ENCODE measurements around the gene NOP56.
A peak's percentile ranks its signal among the peaks of the same experiment; 100 is the strongest.
"Not testable (repeated sequence)": the region's sequence is repeated elsewhere in the genome, so short reads cannot be mapped to it uniquely, and the experiment has no call there.

Gene NOP56

DNA sequence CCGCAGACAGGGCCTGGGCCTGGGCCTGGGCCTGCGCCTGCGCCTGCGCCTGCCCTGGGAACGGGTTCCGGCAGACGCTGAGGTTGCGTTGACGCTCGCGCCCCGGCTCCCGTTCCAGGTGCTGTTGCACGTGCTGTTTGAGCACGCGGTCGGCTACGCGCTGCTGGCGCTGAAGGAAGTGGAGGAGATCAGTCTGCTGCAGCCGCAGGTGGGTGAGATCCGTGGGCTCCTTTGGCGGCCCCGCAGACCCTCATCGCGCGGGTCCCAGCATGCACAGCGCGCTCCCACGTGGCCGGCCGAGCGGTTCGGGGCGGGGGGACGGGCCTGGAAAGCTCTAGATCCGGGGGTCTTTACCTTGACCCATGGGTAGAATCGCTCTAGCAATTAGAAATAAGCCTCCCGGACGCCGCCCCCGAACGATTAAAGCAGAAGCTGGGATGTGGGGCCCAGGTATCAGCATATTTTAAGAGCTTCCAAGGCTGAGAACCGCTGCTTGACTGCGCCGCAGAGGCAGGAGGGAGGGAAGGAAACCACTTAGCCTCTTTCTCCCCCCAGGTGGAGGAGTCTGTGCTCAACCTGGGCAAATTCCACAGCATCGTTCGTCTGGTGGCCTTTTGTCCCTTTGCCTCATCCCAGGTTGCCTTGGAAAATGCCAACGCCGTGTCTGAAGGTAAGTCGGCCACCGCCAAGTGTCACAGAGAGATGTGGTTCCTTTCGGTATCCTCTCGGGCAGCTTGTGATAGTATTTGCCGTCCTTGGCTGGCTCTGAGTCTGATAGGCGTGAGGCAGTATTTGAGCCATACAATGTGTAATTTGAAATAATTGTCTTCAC lies 508 bp downstream of the NOP56 start:
- peak; percentile 78 for DNase-seq

DNA sequence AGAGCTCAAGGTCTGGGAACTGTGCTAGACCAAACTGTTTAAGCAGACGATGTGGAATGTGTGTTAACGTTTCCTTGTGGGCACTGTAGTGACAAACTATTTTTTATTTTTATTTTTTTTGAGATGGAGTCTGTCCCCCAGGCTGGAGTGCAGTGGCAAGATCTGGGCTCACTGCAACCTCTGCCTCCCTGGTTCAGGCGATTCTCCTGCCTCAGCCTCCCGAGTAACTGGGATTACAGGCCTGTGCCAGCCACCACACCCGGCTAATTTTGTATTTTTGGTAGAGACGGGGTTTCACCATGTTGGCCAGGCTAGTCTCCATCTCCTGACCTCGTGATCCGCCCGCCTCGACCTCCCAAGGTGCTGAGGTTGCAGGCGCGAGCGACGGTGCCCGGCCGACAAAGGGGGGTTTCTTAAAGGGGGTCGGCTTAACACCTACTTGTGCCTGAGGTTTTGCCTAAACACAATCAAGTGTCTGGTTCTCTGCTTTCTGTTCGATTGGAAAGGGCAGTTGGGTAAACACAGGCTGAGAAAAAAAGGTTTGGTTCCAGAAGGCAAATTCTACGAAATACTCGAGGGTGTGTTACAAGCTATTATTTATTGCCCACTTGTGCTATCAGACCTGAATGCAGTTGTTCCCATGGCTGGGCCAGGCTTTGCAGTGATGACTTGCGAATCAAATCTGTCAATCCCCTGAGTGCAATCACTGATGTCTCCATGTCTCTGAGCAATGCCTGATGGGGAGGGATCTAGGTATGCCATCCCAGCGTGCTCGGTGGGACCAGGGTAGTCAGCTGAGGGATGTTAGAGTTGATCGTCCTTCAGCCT lies 1.3 kb downstream of the NOP56 start:
- DNase-seq, result no peak

- DNase-seq, result no peak
Measured at GRCh38 chr20:2654384-2654822, 2.0 kb downstream of the NOP56 start.

DNA sequence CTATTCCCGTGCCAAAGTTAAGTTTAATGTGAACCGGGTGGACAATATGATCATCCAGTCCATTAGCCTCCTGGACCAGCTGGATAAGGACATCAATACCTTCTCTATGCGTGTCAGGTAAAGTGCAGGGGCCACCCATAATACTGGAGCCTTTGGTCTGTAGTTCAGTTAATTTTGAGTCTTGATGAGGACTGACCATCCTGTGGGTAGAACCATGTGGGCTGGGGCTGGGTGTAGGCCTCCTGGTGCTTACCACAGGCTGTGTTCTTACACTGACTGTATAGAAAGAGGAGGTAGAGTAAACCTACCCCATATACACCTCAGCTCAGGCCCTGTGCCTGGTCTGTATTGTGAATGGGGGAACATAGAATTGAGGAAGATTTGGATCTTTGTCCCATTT lies 2.4 kb downstream of the NOP56 start:
- DNase-seq, result no peak

- DNase-seq, result no peak
Measured at GRCh38 chr20:2655331-2656116, 3.1 kb downstream of the NOP56 start.

- DNase-seq, result no peak
Measured at GRCh38 chr20:2656471-2657117, 4.2 kb downstream of the NOP56 start.

GRCh38 chr20:2657241-2657640 lies 4.8 kb downstream of the NOP56 start:
- no peak for DNase-seq

DNA sequence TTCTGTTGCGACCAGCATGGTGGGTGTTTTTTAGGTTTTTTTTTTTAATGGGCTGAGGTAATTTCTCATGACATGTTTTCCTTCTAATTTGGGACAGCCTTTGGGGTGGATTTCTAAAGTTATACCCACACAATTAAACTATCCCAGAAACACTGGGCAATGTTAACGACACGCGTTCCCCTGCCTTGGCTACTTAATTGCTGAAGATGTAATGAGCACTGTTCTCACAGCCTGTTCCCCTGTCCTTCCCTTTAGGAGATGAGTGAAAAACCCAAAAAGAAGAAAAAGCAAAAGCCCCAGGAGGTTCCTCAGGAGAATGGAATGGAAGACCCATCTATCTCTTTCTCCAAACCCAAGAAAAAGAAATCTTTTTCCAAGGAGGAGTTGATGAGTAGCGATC lies 5.2 kb downstream of the NOP56 start:
- no peak for DNase-seq

GRCh38 chr20:2658414-2659354 lies 6.3 kb downstream of the NOP56 start:
- no peak for DNase-seq

DNA sequence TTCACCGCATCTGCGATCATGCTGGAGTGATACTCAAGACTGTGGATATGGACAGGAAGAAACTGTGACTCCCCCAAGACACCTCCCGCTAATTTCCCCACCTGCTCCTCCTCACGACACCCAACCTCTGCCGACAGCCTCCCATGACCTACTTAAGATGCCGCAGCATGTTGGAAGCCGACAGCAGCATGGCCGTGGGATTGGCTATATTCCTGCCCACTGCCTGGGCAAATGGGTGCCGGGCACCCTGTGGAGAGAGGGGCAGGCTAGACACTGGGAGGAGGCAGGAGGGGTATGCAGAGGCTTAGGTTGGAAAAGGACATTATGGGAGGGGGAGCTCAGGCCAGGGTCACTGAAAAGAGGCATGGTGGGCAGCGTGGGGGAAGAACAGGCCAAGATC lies 7.1 kb downstream of the NOP56 start:
- DNase-seq, result no peak

- DNase-seq, result no peak
Measured at GRCh38 chr20:2663364-2663886, 11.0 kb downstream of the NOP56 start.

GRCh38 chr20:2663887-2664719 lies 11.7 kb downstream of the NOP56 start, which contains the start of gene IDH3B:
TSS of gene IDH3B (minus strand) at chr20:2664216. CDS start at chr20:2664188, 28 bp downstream.
- peak; percentile 95 for DNase-seq

DNA sequence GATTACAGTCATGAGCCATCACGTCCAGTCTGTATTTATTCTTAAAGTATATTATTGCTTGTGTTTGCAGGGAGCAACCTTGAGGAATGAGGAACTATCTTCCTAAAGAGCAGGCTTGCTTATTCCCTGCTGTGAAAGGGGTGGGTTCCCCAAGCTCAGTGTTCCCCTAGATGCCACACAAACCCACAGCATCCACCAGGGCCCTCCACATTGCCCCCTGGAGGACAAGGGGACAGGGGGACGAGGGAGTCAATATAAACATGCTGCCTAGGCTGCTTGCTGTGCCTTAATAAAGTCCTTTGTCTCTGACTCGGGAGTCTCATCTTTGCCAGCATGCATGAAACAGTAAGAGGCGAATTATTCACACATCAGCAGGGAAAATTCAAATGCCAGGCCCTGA lies 19.5 kb downstream of the NOP56 start:
- peak; percentile 32 for DNase-seq

GRCh38 chr20:2672446-2672845 lies 20.0 kb downstream of the NOP56 start:
- no peak for DNase-seq

DNA sequence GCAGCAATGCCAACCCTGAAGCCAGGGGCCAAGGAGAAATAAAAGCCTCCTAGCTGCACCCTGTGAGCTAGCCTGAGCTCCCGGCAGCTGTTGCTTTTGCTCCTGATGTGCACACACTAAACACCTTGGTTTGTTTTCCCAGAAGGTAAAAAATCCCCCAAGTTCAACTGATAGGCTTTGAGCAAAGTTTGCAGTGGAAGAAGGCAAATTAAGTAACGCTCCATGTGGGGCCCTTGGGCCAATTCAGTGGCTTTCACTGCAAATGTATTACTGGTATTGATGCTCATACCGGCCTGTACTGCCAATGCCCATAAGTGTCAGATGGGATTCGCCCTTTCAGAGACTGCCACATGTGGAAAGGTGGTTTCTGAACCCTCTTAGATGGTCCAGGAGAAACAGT lies 21.0 kb downstream of the NOP56 start:
- no peak for DNase-seq

GRCh38 chr20:2680046-2680445 lies 27.6 kb downstream of the NOP56 start:
- no peak for DNase-seq

DNA sequence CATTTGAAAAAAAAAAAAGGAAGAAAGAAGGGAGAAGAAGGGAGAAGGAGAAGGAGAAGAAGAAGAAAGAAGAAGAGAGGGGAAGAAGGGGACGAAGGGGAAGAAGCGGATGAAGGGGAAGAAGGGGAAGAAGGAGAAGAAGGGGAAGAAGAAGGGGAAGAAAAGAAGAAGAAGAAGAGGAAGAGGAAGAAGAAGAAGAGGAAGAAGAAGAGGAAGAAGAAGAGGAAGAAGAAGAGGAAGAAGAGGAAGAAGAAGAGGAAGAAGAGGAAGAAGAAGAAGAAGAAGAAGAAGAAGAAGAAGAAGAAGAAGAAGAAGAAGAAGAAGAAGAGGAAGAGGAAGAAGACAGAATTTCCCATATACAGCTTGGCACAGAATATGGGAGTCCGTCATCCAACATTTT lies 29.6 kb downstream of the NOP56 start:
- DNase-seq, result not testable (repeated sequence)

GRCh38 chr20:2684817-2685216 lies 32.4 kb downstream of the NOP56 start:
- DNase-seq, result not testable (repeated sequence)

DNA sequence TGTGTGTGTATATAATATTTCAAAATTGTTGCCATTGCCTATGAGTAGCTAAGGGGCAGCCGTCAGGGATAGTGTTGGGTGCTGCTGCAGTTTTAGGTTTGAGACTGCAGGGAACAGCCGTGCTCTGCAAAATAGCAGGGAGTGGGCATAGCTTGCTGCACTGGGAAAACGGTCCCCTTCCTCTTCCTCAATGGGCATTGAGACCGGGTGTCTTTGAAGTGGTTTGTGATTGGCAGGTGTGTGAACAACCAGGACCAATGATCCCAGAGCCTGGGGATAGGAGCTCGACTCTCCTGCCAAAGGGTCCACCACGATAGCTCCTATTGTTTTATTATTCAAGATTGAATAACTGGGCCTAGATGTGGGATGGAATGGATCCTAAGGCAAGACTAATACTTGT lies 35.1 kb downstream of the NOP56 start:
- DNase-seq, result no peak

DNA sequence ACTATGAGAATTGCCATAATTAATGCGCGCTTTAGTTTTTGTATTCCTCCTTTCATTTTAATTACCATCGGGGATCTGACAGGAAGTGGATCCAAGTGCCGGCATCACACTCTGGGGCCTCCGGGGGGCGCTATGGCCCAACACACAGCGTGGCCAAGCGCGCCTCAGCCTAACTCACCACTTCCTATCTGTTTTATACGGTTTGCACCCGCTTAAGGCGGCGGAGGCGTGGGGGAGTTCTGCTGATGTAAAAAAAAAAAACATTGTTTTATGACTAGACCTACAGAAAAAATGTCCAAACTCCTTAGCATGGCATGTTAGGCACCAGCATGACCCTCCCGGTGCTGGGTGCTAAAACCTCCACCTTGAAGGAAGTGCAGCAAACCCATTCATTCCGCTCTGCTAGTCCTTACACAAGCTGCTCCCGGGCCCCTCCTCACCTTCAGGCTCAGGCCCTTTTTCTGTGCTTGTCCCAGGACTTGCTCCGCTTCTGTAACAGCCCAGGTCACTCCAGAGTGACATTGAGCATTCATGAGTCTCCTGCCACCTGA lies 35.7 kb downstream of the NOP56 start:
- no peak for DNase-seq

Data from NCI-H146 (cell line).